Breast epithelium (tissue), 4 donors: ENCODE measurements around the gene CENPW. TPM values are rescaled to one million over a fixed set of nuclear protein-coding genes. Genes with fewer than 3 reads are reported as not detected.

Experiments used
- DNase-seq, 2 donors: peaks; one replicate each; pipeline ENCODE4 v3.0.0-alpha.2; 2019; ENCODE audit warnings: low spot score in 2 of 2
- H3K27ac ChIP-seq, 2 donors: fragments of 200-600 bp; sonication (generic) in 1 of 2; one replicate each; pipeline ENCODE4 v1.5.1; 2016 to 2019; ENCODE audit warnings: mild to moderate bottlenecking in 1 of 2
- H3K27me3 ChIP-seq, 2 donors: fragments of 200-600 bp; sonication (generic) in 1 of 2; one replicate each; pipeline versions ENCODE4 v1.5.1 to v1.6.0; 2017 to 2019; ENCODE audit warnings: control low read depth in 1 of 2, mild to moderate bottlenecking in 1 of 2
- H3K36me3 ChIP-seq: fragments of 200-600 bp; one replicate; pipeline ENCODE4 v1.5.1; 2019
- H3K4me1 ChIP-seq, 2 donors: fragments of 200-600 bp; sonication (generic); one replicate each; pipeline ENCODE4 v1.5.1; 2016 to 2019; ENCODE audit warnings: control low read depth in 1 of 2
- H3K4me3 ChIP-seq, 3 donors: fragments of 200-600 bp; sonication (generic); 1 replicate in 2 of 3; 2 replicates in 1 of 3; pipeline ENCODE4 v1.5.1; 2016 to 2019; ENCODE audit warnings: mild to moderate bottlenecking in 3 of 3, moderate library complexity in 2 of 3
- H3K9me3 ChIP-seq, 2 donors: fragments of 200-600 bp; sonication (generic) in 1 of 2; one replicate each; pipeline ENCODE4 v1.5.1; 2016 to 2019; ENCODE audit warnings: control low read depth in 1 of 2
- POLR2A ChIP-seq: fragments of 450-650 bp; IDR thresholded peaks from one replicate; pipeline ENCODE4 v1.6.1; 2016; ENCODE audit warnings: antibody characterized with exemption, mild to moderate bottlenecking, moderate library complexity
- POLR2AphosphoS5 ChIP-seq, 3 donors: sonication (generic); formaldehyde crosslinking; IDR thresholded peaks; one replicate each; pipeline ENCODE4 v1.6.1; 2017; ENCODE audit warnings: antibody characterized with exemption in 3 of 3
- intact Hi-C: fragments of 100-400 bp; cut with DNase I; formaldehyde crosslinking; loops from one replicate; pipeline ENCODE4 v1.15.1; 2023; ENCODE audit warnings: low total_unique reads
- total RNA-seq, 3 donors: library from RNA; depleted of rRNA; stranded (reverse); fragments of >200 nt; gene quantifications; one replicate each; pipeline ENCODE4 v1.1.0, GENCODE V29; 2016
- TF ChIP-seq, protein P1 (sequence below), 3 donors: fragments of 450-650 bp; IDR thresholded peaks; one replicate each; pipeline ENCODE4 v1.5.1; 2016 to 2017; ENCODE audit warnings: antibody characterized with exemption in 3 of 3, mild to moderate bottlenecking in 3 of 3, moderate library complexity in 3 of 3

CENPW gene
- total RNA-seq, 3 donors from 2014 or later = 3.3 to 3.8 TPM; not detected in 1

DNA sequence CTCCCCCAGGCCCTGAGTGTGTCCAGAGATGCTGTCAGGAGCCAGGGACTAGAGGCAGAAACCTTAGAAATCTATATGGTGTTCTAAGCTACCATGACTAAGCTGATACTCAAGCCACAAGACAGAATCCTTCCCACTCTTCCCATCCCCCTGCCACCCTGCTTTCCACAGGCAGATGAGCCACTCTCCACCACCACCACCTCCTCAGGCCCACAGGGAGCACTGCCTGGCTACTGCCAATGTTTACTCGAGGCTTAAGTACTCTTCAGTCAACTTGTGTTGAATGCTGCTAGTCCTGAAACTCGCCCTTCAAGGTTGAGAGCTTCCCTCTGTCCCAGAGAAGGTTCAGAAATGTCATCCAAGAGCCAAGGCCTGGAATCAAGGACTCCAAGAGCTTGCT, 56.2 kb downstream of the CENPW start:
- Histone ChIP-seq H3K36me3 (no peaks in the 10 kb centered on the region), H3K27ac (no peak overlapping the region), H3K4me3 (no peak overlapping the region), H3K4me1 (no peaks in the 10 kb centered on the region), H3K27me3 (no peaks in the 10 kb centered on the region), H3K9me3 (peaks cover 0 to 11% of the 10 kb centered on the region in 2 donors)
- TF ChIP-seq, protein P1, sequence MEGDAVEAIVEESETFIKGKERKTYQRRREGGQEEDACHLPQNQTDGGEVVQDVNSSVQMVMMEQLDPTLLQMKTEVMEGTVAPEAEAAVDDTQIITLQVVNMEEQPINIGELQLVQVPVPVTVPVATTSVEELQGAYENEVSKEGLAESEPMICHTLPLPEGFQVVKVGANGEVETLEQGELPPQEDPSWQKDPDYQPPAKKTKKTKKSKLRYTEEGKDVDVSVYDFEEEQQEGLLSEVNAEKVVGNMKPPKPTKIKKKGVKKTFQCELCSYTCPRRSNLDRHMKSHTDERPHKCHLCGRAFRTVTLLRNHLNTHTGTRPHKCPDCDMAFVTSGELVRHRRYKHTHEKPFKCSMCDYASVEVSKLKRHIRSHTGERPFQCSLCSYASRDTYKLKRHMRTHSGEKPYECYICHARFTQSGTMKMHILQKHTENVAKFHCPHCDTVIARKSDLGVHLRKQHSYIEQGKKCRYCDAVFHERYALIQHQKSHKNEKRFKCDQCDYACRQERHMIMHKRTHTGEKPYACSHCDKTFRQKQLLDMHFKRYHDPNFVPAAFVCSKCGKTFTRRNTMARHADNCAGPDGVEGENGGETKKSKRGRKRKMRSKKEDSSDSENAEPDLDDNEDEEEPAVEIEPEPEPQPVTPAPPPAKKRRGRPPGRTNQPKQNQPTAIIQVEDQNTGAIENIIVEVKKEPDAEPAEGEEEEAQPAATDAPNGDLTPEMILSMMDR (IDR thresholded peaks at IDR 0.05) = no peak
- TF ChIP-seq POLR2AphosphoS5 (IDR thresholded peaks at IDR 0.05) = no peak
- no peak for TF ChIP-seq POLR2A
- intact Hi-C loops = loop anchor here (10.0 kb wide), 1 partner anchor 789 kb away; no protein-coding TSS in a partner anchor
- DNase-seq = no peak
